ENCODE measurements around the gene RNF135.
A peak's percentile ranks its signal among the peaks of the same experiment; 100 is the strongest.
"Not testable (repeated sequence)": the region's sequence is repeated elsewhere in the genome, so short reads cannot be mapped to it uniquely, and the experiment has no call there.

The RNF135 gene

GRCh38 chr17:30997842-30998241, 27.0 kb downstream of the RNF135 start:
- no peak for DNase-seq (ENCODE audit: low spot score)

DNA sequence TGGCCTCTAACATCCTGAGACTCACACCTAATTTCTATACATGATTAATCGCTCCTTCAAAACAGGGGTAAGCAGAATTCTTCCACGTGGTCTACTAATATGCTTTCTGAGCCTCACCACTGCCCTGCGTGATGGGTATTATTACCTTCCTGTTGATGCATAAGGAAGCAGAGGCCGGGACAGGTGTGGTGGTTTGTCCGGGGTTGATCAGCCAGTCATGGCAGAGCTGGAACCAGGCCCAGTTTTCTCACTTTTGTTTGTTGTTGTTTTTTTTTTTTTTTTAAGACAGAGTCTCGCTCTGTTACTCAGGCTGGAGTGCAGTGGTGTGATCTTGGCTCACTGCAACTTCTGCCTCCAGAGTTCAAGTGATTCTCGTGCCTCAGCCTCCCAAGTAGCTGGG, 31.2 kb downstream of the RNF135 start:
- DNase-seq (ENCODE audit: low spot score), result no peak

- no peak for DNase-seq (ENCODE audit: low spot score)
These were observed 32.5 kb downstream of the RNF135 start for GRCh38 chr17:31003225-31003866.

DNA sequence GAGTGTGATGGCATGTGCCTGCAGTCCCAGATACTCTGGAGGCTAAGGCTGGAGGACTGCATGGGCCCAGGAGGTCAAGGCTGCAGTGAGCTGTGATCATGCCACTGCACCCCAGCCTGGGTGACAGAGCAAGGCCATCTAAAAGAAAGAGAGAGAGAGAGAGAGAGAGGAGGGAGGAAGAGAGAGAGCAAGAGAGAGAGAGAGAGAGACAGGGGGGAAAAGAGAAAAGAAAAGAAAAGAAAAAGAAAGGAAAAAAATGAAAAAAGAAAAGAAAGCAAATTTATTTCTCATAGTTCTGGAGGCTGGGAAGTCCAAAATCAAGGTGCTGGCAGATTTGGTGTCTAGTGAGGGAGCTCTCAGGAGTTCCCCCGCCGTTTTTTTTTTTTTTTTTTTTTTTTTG, 33.3 kb downstream of the RNF135 start:
- DNase-seq (ENCODE audit: low spot score), result no peak

DNA sequence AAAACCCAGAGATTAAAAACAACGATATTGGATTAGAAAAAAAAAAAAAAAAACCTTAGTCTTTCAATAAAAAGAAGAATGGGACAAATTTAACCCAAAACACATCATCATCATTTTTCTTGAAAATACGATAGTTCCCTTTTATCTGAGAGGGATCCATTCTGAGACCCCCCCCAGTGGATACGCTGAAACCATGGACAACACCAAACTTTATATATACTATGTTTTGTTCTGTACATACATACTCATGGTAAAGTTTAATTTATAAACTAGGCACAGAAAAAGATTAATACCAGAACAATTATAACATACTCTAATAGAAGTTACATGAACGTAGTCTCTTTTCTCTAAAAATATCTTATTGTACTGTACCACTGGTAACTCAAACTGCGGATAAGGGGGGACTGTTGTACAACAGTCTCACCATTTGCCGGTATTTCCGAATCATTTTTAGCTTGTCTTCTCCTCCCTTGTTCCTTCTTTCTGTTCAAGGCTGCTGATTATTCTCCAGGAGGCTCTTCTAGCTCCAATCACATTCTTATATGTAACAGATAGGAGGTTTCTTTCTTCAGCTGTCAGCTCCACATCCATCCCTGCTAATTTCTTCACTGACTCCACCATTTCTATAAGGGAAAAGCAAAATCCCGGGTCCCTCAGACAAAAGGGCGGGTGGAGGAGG, 37.0 kb downstream of the RNF135 start:
- no peak for DNase-seq (ENCODE audit: low spot score)

DNA sequence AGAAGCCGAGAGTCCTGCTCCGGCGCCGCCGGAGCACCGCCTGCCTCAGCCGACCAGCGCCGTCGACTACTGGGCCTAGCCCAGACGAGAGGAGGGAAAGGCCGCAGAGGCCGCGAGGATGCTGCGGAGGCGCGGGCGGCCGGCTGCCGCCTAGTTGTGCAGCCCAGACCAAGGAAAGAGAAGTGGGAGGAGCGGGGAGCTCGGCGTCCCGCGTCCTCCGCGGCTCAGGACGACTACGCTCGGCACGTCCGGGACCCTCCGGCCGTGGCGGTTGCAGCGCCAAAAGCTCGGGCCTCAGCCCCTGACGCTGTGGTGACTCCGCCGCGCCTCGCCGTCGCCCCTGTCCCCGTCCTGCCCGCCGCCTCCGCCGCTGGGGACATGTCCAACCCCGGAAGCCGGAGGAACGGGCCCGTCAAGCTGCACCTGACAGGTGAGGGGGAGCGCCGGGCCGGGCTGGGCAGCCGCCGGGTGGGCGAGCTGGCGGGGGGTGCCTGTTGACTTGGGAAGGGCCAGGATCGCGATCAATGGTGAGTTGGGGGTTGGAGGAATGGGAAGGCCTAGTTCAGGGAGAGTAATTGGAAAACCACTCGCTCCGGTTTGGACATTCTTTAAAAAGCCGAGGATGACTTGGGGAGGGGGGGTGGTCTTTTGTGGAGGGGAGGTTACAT, 37.7 kb downstream of the RNF135 start:
- DNase-seq (ENCODE audit: low spot score), result peak; percentile 35

GRCh38 chr17:31009042-31009702, 38.3 kb downstream of the RNF135 start:
- DNase-seq (ENCODE audit: low spot score), result peak; percentile 2

GRCh38 chr17:31010014-31010413, 39.2 kb downstream of the RNF135 start:
- not testable (repeated sequence) for DNase-seq (ENCODE audit: low spot score)

GRCh38 chr17:31013844-31014243, 43.0 kb downstream of the RNF135 start:
- DNase-seq (ENCODE audit: low spot score), result no peak

DNA sequence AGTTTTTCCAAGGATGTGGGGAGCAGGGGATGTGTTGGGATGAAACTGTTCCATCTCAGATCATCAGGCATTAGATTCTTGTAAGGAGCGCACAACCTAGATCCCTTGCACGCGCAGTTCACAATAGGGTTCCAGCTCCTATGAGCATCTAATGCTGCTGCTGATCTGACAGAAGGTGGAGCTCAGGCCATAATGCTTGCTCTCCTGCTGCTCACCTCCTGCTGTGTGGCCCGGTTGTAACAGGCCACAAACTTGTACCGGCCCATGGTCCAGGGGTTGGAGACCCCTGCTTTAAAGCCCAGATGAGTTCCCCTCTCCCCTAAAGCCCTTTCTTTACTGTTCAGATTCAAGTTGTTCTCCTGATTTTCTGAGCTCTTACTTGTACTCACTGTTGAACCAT, 44.8 kb downstream of the RNF135 start:
- DNase-seq (ENCODE audit: low spot score), result no peak

DNA sequence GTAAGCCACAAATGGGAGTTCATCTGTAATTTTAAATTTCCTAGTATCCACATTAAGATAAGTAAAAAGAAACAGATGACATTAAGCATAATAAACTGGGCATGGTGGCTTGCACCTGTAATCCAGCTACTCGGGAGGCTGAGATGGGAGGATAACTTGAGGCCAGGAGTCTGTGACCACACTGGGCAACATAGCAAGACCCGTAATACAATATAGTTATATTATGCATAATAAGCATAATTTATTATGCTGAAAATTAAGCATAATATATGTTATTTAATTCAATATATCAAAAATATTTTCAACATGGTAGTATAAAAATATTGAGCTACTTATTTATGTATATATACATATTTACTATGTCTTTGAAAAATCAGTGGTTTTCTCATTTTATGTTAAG, 48.2 kb downstream of the RNF135 start:
- DNase-seq (ENCODE audit: low spot score), result no peak

DNA sequence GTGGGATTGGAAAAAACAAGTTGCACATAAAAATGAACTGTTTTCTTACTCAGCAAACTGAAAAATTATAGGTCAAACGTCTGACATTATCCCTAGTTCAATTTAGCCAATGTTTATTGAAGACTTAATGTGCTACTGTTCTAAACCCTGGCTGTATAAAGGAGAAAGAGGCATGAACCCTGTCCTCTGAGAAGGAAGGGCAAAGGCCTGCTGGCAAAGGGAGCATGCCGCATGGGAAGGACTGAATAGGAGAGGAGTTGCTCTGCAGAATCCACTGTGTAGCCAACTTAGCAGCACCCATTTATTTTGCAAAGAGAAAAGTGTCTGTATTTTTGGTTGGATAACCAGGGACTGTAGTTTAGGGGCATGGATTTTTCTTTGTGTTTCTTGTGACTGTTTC, 52.3 kb downstream of the RNF135 start:
- not testable (repeated sequence) for DNase-seq (ENCODE audit: low spot score)

DNA sequence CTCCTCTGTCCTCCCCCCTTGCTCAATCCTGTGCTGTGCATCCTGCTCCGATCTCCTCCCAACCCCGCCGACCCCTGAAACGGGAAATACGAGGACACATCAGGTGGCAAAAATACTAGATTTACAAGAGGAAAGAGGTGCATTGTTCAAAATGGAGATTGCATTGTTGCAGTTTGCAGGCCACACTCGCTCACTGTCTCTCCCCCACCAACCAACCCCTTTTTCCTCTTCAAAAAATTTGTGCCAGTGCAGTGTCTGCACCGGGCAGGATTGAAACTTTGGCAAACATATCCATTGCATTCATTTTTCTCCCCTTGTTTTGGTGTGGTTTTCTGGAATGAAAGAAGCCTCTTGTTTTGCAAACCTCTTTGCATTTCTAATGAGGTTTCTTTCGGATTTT, 61.0 kb downstream of the RNF135 start:
- no peak for DNase-seq (ENCODE audit: low spot score)

DNA sequence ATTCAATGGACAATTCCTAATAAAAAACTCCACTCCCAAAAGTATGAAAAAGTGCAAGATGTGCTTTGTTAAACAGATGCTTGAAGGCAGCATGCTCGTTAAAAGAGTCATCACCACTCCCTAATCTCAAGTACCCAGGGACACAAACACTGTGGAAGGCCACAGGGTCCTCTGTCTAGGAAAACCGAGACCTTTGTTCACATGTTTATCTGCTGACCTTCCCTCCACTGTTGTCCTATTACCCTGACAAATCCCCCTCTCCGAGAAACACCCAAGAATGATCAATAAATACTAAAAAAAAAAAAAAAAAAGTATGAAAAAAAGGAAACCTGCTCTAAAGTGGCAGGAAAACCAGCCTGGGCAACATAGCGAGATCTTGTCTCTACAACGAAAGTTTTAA, 64.8 kb downstream of the RNF135 start:
- not testable (repeated sequence) for DNase-seq (ENCODE audit: low spot score)

GRCh38 chr17:31040837-31041236, 70.0 kb downstream of the RNF135 start:
- not testable (repeated sequence) for DNase-seq (ENCODE audit: low spot score)

DNA sequence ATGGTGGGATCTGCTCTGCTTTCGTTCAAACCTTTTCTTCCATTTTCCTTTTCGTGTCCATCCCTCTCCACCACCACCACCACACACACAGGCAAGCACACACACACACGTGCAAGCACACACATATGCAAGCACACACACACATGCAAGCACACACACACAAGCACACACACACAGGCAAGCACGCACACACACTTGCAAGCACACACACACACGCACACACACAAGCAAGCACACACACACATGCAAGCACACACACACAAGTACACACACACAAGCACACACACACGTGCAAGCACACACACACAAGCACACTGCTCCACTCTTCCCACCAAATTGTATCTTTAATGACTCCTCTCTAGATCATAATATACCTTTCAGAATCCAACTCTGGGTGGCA, 71.5 kb downstream of the RNF135 start:
- not testable (repeated sequence) for DNase-seq (ENCODE audit: low spot score)

DNA sequence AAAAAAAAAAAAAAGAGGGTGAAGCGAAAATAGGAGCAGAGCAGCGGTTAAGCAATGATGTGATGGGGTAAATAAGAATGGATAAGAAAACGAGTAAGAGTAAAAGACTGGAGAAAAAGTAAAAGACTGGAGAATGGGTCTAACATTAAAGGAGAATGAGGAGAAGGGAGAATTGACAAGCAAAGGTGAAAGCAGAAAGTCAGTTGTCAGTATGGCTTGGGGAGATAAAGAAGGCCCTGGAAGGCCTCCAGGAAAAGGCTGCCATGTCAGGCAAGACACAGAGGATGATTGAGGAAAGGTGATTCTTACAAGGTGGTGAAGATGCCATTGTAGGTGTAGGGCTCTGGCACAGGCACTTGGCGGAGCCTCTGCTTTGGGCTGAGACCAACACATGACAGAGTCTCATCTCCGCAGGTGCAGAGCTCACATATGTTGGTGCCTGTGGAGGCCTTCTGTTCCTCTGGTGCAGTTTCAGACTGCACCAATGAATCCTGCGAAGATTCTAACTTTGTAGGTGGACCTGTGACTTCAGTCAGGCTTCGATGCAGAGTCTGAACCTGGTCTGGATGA, 76.1 kb downstream of the RNF135 start:
- DNase-seq (ENCODE audit: low spot score), result not testable (repeated sequence)

- DNase-seq (ENCODE audit: low spot score), result no peak
These were observed 77.3 kb downstream of the RNF135 start for GRCh38 chr17:31048142-31048541.

- DNase-seq (ENCODE audit: low spot score), result no peak
These were observed 77.9 kb downstream of the RNF135 start for GRCh38 chr17:31048780-31049179.
